Neural cell (in vitro differentiated cells): Measurements from ENCODE around the gene PPP1R12C. TPM values are rescaled to one million over a fixed set of nuclear protein-coding genes. Genes with fewer than 3 reads are reported as not detected.

ENCODE experiments used
- H2AFZ ChIP-seq: fragments of 200-600, 300-800 bp; sonication (generic), shearing (Covaris generic); 2 replicates; pipeline ENCODE4 v1.6.0; 2014; ENCODE audit warnings: low read depth, mild to moderate bottlenecking, antibody characterized with exemption, low read length, moderate library complexity
- H3F3A ChIP-seq: fragments of 200-600 bp; shearing (Covaris generic); 2 replicates; pipeline ENCODE4 v1.6.1; 2016; ENCODE audit warnings: mild to moderate bottlenecking, moderate library complexity, mixed read lengths, antibody characterized with exemption, low read length; ENCODE audit not compliant: insufficient read depth, poor library complexity, severe bottlenecking
- H3K27ac ChIP-seq: fragments of 200-600, 300-800 bp; sonication (generic), shearing (Covaris generic); 2 replicates; pipeline ENCODE4 v1.5.1; 2014; ENCODE audit warnings: mild to moderate bottlenecking, low read length, moderate library complexity
- H3K27me3 ChIP-seq: fragments of 300-800, 200-600 bp; sonication (generic), shearing (Covaris generic); 2 replicates; pipeline ENCODE4 v1.6.0; 2014; ENCODE audit warnings: mild to moderate bottlenecking, low read depth, low read length, moderate library complexity; ENCODE audit not compliant: insufficient read depth
- H3K36me3 ChIP-seq: fragments of 300-800, 200-600 bp; sonication (generic), shearing (Covaris generic); 2 replicates; pipeline ENCODE4 v1.5.1; 2014; ENCODE audit warnings: mild to moderate bottlenecking, antibody characterized with exemption, low read length, moderate library complexity; ENCODE audit not compliant: insufficient read depth
- H3K4me2 ChIP-seq: fragments of 300-800, 200-600 bp; sonication (generic), shearing (Covaris generic); 2 replicates; pipeline ENCODE4 v1.6.0; 2014; ENCODE audit warnings: mild to moderate bottlenecking, low read length
- H3K4me3 ChIP-seq: fragments of 300-800, 200-600 bp; sonication (generic), shearing (Covaris generic); 2 replicates; pipeline ENCODE4 v1.5.1; 2014; ENCODE audit warnings: mild to moderate bottlenecking, low read length, moderate library complexity
- H3K79me2 ChIP-seq: fragments of 200-600 bp; shearing (Covaris generic); replicated peaks from 2 replicates; pipeline ENCODE4 v1.6.0; 2014; ENCODE audit warnings: mild to moderate bottlenecking, low read length, moderate library complexity; ENCODE audit not compliant: insufficient read depth
- H3K9ac ChIP-seq: fragments of 300-800, 200-600 bp; sonication (generic), shearing (Covaris generic); 2 replicates; pipeline ENCODE4 v1.6.1; 2016; ENCODE audit warnings: mild to moderate bottlenecking, low read length, mixed read lengths
- H3K9me2 ChIP-seq: fragments of 200-600 bp; shearing (Covaris generic); 2 replicates; pipeline ENCODE4 v1.6.1; 2016; ENCODE audit warnings: mild to moderate bottlenecking, low read length, mixed read lengths; ENCODE audit not compliant: insufficient read depth
- H3K9me3 ChIP-seq: fragments of 200-600, 300-800 bp; sonication (generic), shearing (Covaris generic); 2 replicates; pipeline ENCODE4 v1.6.1; 2016; ENCODE audit warnings: mild to moderate bottlenecking, mixed run types, low read length, moderate library complexity, mixed read lengths
- H4K20me1 ChIP-seq: fragments of 200-600 bp; shearing (Covaris generic); 2 replicates; pipeline ENCODE4 v1.6.1; 2016; ENCODE audit warnings: mild to moderate bottlenecking, mixed run types; ENCODE audit not compliant: insufficient read depth
- CTCF ChIP-seq: fragments of 450-650 bp; IDR thresholded peaks from 2 replicates; pipeline ENCODE4 v1.5.1; 2014; ENCODE audit warnings: antibody characterized with exemption, mild to moderate bottlenecking, moderate library complexity; ENCODE audit not compliant: poor library complexity, severe bottlenecking
- EP300 ChIP-seq: fragments of 450-650 bp; conservative IDR thresholded peaks from 2 replicates; pipeline ENCODE4 v1.6.1; 2014; ENCODE audit warnings: antibody characterized with exemption, mild to moderate bottlenecking, moderate library complexity; ENCODE audit not compliant: poor library complexity, severe bottlenecking
- EZH2 ChIP-seq: fragments of 200-600, 300-800 bp; shearing (Covaris generic), sonication (generic); IDR thresholded peaks from 2 replicates; pipeline ENCODE4 v1.6.1; 2014; ENCODE audit warnings: antibody characterized with exemption, low read length, borderline replicate concordance, mild to moderate bottlenecking; ENCODE audit not compliant: insufficient read depth, poor library complexity, severe bottlenecking
- MXI1 ChIP-seq: fragments of 450-650 bp; conservative IDR thresholded peaks from 2 replicates; pipeline ENCODE4 v1.6.1; 2014; ENCODE audit warnings: antibody characterized with exemption, mild to moderate bottlenecking; ENCODE audit not compliant: poor library complexity, severe bottlenecking
- POLR2AphosphoS5 ChIP-seq: IDR thresholded peaks from 2 replicates; pipeline ENCODE4 v1.6.1; 2012
- RAD21 ChIP-seq: fragments of 450-650 bp; conservative IDR thresholded peaks from 2 replicates; pipeline ENCODE4 v1.6.1; 2014; ENCODE audit warnings: antibody characterized with exemption, mild to moderate bottlenecking, moderate library complexity
- REST ChIP-seq: IDR thresholded peaks from 2 replicates; pipeline ENCODE4 v1.6.1; 2012; ENCODE audit warnings: borderline replicate concordance
- SMC3 ChIP-seq: fragments of 450-650 bp; conservative IDR thresholded peaks from 2 replicates; pipeline ENCODE4 v1.6.1; 2014; ENCODE audit warnings: antibody characterized with exemption, mild to moderate bottlenecking, moderate library complexity; ENCODE audit not compliant: poor library complexity
- polyA plus RNA-seq: library from polyadenylated mRNA; depleted of rRNA; stranded (reverse); fragments of >200 nt; gene quantifications from 2 replicates; pipeline ENCODE4 v1.2.3, GENCODE V29; 2014

Gene PPP1R12C
- polyA plus RNA-seq, 1 donor from 2014 or later, result 109 TPM

GRCh38 chr19:55089342-55089944, 28.0 kb downstream of the PPP1R12C start:
- Histone ChIP-seq H3K9me3 (no peaks in the 10 kb centered on the region), H3K9ac (no peak overlapping the region), H3K79me2 (peaks cover 3% of the 10 kb centered on the region), H3K27me3 (no peaks in the 10 kb centered on the region), H3F3A (no peaks in the 10 kb centered on the region), H3K4me2 (no peak overlapping the region), H3K4me3 (no peak overlapping the region), H4K20me1 (no peaks in the 10 kb centered on the region), H2AFZ (no peak overlapping the region), H3K27ac (no peak overlapping the region), H3K36me3 (no peaks in the 10 kb centered on the region), H3K9me2 (no peaks in the 10 kb centered on the region)
- TF ChIP-seq EP300 (no peak), EZH2 (no peak), POLR2AphosphoS5 (no peak)

GRCh38 chr19:55088543-55089341, 28.7 kb downstream of the PPP1R12C start:
- peak overlapping the region; percentile 3 for H3K27ac ChIP-seq
- H3K4me2 ChIP-seq, result peak overlapping the region; percentile 63
- H3K9ac ChIP-seq, result peak overlapping the region; percentile 78

More at GRCh38 chr19:55088543-55089341, 28.7 kb downstream of the PPP1R12C start:
- no peak overlapping the region for H2AFZ ChIP-seq
- no peaks in the 10 kb centered on the region for H3F3A ChIP-seq
- no peaks in the 10 kb centered on the region for H4K20me1 ChIP-seq
- no peak for TF ChIP-seq RAD21
- TF ChIP-seq SMC3, result no peak
- TF ChIP-seq CTCF, result peak; percentile 61
- TF ChIP-seq REST, result no peak
- TF ChIP-seq POLR2AphosphoS5, result no peak
- TF ChIP-seq MXI1, result no peak
- H3K4me3 ChIP-seq, result peak overlapping the region; percentile 90
- H3K9me3 ChIP-seq, result no peaks in the 10 kb centered on the region
- H3K36me3 ChIP-seq, result no peaks in the 10 kb centered on the region
- no peaks in the 10 kb centered on the region for H3K9me2 ChIP-seq
- no peaks in the 10 kb centered on the region for H3K27me3 ChIP-seq
- peaks cover 3% of the 10 kb centered on the region for H3K79me2 ChIP-seq
